A549 (cell line): Measurements from ENCODE around the gene KLRD1.

Source experiments
- CTCF ChIP-seq: fragments of >200 bp; sonication (Bioruptor Twin); formaldehyde crosslinking; IDR thresholded peaks from 3 replicates; pipeline ENCODE4 v1.5.1; 2016
- EP300 ChIP-seq, 2 experiments: fragments of >200 bp; sonication (Bioruptor Twin); formaldehyde crosslinking; IDR thresholded peaks; 2 replicates in 1 of 2; 3 replicates in 1 of 2; pipeline ENCODE4 v1.6.1; 2016 to 2017
- MAFK ChIP-seq: fragments of 450-650 bp; IDR thresholded peaks from 2 replicates; pipeline ENCODE4 v1.6.1; 2014; ENCODE audit not compliant: partially characterized antibody
- PHF8 ChIP-seq: fragments of 200-600 bp; sonication (generic); IDR thresholded peaks from 2 replicates; pipeline ENCODE4 v1.6.1; 2016; ENCODE audit warnings: low read depth, mild to moderate bottlenecking, antibody characterized with exemption, moderate library complexity, borderline replicate concordance
- POLR2A ChIP-seq: IDR thresholded peaks from 2 replicates; pipeline ENCODE4 v1.6.1; 2012; ENCODE audit warnings: mild to moderate bottlenecking, low read length
- RAD21 ChIP-seq, 2 experiments: fragments of >200 bp in 1 of 2; sonication (Bioruptor Twin) in 1 of 2; formaldehyde crosslinking in 1 of 2; IDR thresholded peaks in 1 of 2; conservative IDR thresholded peaks in 1 of 2; 2 replicates in 1 of 2; 3 replicates in 1 of 2; pipeline ENCODE4 v1.6.1; 2012 to 2018; ENCODE audit warnings: inconsistent platforms in 1 of 2
- TF ChIP-seq, protein P1 (sequence below): IDR thresholded peaks from 2 replicates; pipeline ENCODE4 v1.6.1; 2012

DNA sequence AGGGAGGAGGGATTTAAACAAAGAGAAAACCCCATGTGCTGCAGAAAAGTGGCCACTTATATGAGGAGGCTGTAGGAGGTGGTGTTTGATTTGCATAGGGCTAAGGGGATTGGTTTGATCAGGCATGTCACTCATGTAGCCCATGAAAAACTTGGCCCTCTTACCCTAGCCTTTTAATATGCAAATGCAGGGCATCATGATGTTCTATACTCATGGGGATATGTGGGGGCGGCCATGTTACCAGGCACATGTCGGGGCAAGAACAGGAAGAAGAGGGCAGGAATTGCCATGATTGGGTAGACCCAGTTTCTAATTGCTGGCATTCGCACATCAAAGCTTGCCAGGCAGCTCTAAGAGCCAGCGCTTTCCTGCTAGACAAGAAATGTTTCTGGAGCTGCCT, 53.4 kb downstream of the KLRD1 start:
- no peak for TF ChIP-seq MAFK
- no peak for TF ChIP-seq PHF8
- TF ChIP-seq, protein P1, sequence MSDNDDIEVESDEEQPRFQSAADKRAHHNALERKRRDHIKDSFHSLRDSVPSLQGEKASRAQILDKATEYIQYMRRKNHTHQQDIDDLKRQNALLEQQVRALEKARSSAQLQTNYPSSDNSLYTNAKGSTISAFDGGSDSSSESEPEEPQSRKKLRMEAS = no peak
- no peak for TF ChIP-seq POLR2A
- no peak for TF ChIP-seq CTCF
- TF ChIP-seq EP300 (IDR thresholded peaks at IDR 0.05) = no peak
- no peak for TF ChIP-seq RAD21 (conservative IDR thresholded peaks at IDR 0.05 in 1 of 2, IDR thresholded peaks at IDR 0.05 in 1 of 2)
